Spleen (tissue), 7 donors: ENCODE results near the gene ESRRB.

Experiments
- POLR2A ChIP-seq, 3 donors: fragments of 450-650 bp; IDR thresholded peaks; one replicate each; pipeline ENCODE4 v1.5.1; 2017; ENCODE audit warnings: antibody characterized with exemption in 3 of 3, mild to moderate bottlenecking in 1 of 3
- POLR2AphosphoS5 ChIP-seq, 3 donors: sonication (generic); formaldehyde crosslinking; IDR thresholded peaks; one replicate each; pipeline ENCODE4 v1.5.1; 2017; ENCODE audit warnings: antibody characterized with exemption in 3 of 3
- TF ChIP-seq, protein P1 (sequence below), 11 experiments: fragments of 200-600 bp in 7 of 11; fragments of 450-650 bp in 4 of 11; sonication (generic) in 4 of 11; IDR thresholded peaks in 8 of 11; conservative IDR thresholded peaks in 3 of 11; 1 replicate in 7 of 11; 2 replicates in 4 of 11; pipeline versions ENCODE4 v1.4.0 to v1.8.0; 2016 to 2021; ENCODE audit warnings: antibody characterized with exemption in 11 of 11, inconsistent platforms in 4 of 11, mild to moderate bottlenecking in 1 of 11
- donor health status: DM: no; HTN: no; CAD: no; lungs with moderate emphysema.
- donor health status: DM: no; HTN: no; CAD: no.
- donor health status: DM: no; HTN: no; CAD: no.

DNA sequence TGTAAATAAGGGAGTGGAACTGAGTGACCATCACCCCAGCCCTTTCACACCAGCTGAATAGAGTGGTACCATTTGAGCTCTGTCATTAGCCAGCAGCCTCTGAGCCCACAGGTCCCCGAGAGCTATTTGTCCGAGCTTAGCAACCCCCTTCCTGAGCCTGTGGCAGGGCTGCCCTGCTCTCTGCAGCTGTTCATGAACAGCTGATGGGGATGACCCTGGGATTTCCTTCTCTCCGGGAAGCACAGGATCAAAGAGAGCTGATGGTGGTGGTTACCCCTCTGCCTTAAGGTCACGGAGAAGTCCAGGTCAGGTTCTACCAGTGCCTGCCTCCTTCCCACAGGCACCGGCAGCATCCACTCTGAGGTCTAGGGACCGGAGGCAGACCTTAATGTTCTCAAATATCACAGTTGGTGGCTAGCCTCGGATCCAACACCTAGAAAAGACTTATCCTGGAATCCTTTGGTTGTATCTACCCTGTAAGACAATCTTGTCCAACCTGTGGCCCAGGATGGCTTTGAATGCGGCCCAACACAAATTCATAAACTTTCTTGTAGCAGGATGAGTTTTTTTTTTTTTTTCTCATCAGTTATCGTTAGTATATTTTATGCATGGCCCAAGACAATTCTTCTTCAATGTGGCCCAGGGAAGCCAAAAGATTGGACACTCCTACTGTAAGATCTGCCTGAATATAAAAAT, 81.1 kb downstream of the ESRRB start:
- TF ChIP-seq, protein P1, sequence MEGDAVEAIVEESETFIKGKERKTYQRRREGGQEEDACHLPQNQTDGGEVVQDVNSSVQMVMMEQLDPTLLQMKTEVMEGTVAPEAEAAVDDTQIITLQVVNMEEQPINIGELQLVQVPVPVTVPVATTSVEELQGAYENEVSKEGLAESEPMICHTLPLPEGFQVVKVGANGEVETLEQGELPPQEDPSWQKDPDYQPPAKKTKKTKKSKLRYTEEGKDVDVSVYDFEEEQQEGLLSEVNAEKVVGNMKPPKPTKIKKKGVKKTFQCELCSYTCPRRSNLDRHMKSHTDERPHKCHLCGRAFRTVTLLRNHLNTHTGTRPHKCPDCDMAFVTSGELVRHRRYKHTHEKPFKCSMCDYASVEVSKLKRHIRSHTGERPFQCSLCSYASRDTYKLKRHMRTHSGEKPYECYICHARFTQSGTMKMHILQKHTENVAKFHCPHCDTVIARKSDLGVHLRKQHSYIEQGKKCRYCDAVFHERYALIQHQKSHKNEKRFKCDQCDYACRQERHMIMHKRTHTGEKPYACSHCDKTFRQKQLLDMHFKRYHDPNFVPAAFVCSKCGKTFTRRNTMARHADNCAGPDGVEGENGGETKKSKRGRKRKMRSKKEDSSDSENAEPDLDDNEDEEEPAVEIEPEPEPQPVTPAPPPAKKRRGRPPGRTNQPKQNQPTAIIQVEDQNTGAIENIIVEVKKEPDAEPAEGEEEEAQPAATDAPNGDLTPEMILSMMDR (IDR thresholded peaks at IDR 0.05 in 8 of 11, conservative IDR thresholded peaks at IDR 0.05 in 3 of 11) = no peak
- no peak for TF ChIP-seq POLR2AphosphoS5 (IDR thresholded peaks at IDR 0.05)
- no peak for TF ChIP-seq POLR2A (IDR thresholded peaks at IDR 0.05)
